Stomach (tissue), 4 donors: ENCODE results near the gene ABI3BP.

Experiments
- EP300 ChIP-seq: sonication (generic); formaldehyde crosslinking; IDR thresholded peaks from one replicate; pipeline ENCODE4 v1.6.1; 2017; ENCODE audit warnings: antibody characterized with exemption
- POLR2A ChIP-seq, 4 donors: fragments of 450-650 bp; IDR thresholded peaks; one replicate each; pipeline ENCODE4 v1.6.1; 2016; ENCODE audit warnings: antibody characterized with exemption in 4 of 4, control low read depth in 2 of 4, mild to moderate bottlenecking in 1 of 4, moderate library complexity in 1 of 4
- POLR2AphosphoS5 ChIP-seq, 3 donors: sonication (generic); formaldehyde crosslinking; IDR thresholded peaks; one replicate each; pipeline ENCODE4 v1.6.1; 2016; ENCODE audit warnings: antibody characterized with exemption in 3 of 3
- TF ChIP-seq, protein P1 (sequence below), 7 experiments: fragments of 450-650 bp in 4 of 7; fragments of 200-600 bp in 3 of 7; sonication (generic) in 3 of 7; IDR thresholded peaks; one replicate each; pipeline ENCODE4 v1.5.1; 2016 to 2019; ENCODE audit warnings: antibody characterized with exemption in 7 of 7, control low read depth in 2 of 7, mild to moderate bottlenecking in 1 of 7

GRCh38 chr3:100700708-100701107, 292.5 kb downstream of the ABI3BP start:
- TF ChIP-seq, protein P1, sequence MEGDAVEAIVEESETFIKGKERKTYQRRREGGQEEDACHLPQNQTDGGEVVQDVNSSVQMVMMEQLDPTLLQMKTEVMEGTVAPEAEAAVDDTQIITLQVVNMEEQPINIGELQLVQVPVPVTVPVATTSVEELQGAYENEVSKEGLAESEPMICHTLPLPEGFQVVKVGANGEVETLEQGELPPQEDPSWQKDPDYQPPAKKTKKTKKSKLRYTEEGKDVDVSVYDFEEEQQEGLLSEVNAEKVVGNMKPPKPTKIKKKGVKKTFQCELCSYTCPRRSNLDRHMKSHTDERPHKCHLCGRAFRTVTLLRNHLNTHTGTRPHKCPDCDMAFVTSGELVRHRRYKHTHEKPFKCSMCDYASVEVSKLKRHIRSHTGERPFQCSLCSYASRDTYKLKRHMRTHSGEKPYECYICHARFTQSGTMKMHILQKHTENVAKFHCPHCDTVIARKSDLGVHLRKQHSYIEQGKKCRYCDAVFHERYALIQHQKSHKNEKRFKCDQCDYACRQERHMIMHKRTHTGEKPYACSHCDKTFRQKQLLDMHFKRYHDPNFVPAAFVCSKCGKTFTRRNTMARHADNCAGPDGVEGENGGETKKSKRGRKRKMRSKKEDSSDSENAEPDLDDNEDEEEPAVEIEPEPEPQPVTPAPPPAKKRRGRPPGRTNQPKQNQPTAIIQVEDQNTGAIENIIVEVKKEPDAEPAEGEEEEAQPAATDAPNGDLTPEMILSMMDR (IDR thresholded peaks at IDR 0.05) = no peak
- no peak for TF ChIP-seq POLR2A (IDR thresholded peaks at IDR 0.05)
- no peak for TF ChIP-seq POLR2AphosphoS5 (IDR thresholded peaks at IDR 0.05)
- no peak for TF ChIP-seq EP300
